Osteocyte (in vitro differentiated cells): ENCODE data around the gene RFX2. TPM values are rescaled to one million over a fixed set of nuclear protein-coding genes. Genes with fewer than 3 reads are reported as not detected.
"Not testable (repeated sequence)": the region's sequence is repeated elsewhere in the genome, so short reads cannot be mapped to it uniquely, and the experiment has no call there.

Experiments
- DNase-seq: peaks from one replicate; pipeline ENCODE4 v3.0.0; 2021; ENCODE audit warnings: mixed read lengths; ENCODE audit not compliant: unreplicated experiment; ENCODE audit errors: extremely low spot score
- H3K27ac Mint-ChIP-seq: one replicate; pipeline ENCODE4 v1.8.0; 2021; ENCODE audit warnings: mild to moderate bottlenecking, mixed read lengths; ENCODE audit not compliant: unreplicated experiment
- H3K27me3 Mint-ChIP-seq: one replicate; pipeline ENCODE4 v1.8.0; 2021; ENCODE audit warnings: mixed read lengths; ENCODE audit not compliant: unreplicated experiment
- H3K36me3 Mint-ChIP-seq: one replicate; pipeline ENCODE4 v1.8.0; 2021; ENCODE audit warnings: mixed read lengths; ENCODE audit not compliant: unreplicated experiment
- H3K4me1 Mint-ChIP-seq: one replicate; pipeline ENCODE4 v1.8.0; 2021; ENCODE audit warnings: mixed read lengths; ENCODE audit not compliant: unreplicated experiment
- H3K4me3 Mint-ChIP-seq: one replicate; pipeline ENCODE4 v1.8.0; 2021; ENCODE audit warnings: mild to moderate bottlenecking, moderate library complexity, mixed read lengths; ENCODE audit not compliant: unreplicated experiment
- H3K9me3 Mint-ChIP-seq: one replicate; pipeline ENCODE4 v1.8.0; 2021; ENCODE audit warnings: mixed read lengths; ENCODE audit not compliant: unreplicated experiment
- total RNA-seq: library from RNA; stranded (reverse); gene quantifications from 2 replicates; pipeline ENCODE4 v1.2.1, GENCODE V29; 2021
- TF ChIP-seq, protein P1 (sequence below): fragments of 200-600 bp; sonication (generic); IDR thresholded peaks from 2 replicates; pipeline ENCODE4 v1.5.0; 2021; ENCODE audit warnings: antibody characterized with exemption, mild to moderate bottlenecking, moderate library complexity

The RFX2 gene
- total RNA-seq, 1 donor from 2014 or later = 5.3 TPM

DNA sequence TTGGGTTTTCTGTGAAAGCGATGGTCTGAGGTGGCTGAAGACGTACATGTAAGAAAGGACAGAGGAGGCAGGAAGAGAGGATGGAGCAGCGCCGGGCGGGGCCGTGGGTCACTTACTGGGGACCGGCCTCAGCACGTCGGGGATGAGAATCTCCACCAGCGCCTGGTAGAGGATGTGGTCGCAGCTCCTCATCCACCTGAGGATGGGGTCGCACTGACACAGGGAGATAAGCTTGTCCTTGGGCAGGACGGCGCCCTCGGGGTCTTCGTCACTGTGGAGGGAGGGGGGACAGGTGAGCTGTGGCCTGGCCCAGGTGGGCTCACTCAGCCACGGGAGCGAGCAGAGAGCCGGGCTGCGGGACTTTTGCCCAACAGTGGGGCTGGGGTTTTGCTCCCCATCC is 103.4 kb downstream of the RFX2 start:
- Mint-ChIP-seq H3K4me1 (peaks cover under 1% of the 10 kb centered on the region), H3K4me3 (no peak overlapping the region), H3K27me3 (no peaks in the 10 kb centered on the region), H3K36me3 (no peaks in the 10 kb centered on the region), H3K27ac (no peak overlapping the region), H3K9me3 (no peaks in the 10 kb centered on the region)
- TF ChIP-seq, protein P1, sequence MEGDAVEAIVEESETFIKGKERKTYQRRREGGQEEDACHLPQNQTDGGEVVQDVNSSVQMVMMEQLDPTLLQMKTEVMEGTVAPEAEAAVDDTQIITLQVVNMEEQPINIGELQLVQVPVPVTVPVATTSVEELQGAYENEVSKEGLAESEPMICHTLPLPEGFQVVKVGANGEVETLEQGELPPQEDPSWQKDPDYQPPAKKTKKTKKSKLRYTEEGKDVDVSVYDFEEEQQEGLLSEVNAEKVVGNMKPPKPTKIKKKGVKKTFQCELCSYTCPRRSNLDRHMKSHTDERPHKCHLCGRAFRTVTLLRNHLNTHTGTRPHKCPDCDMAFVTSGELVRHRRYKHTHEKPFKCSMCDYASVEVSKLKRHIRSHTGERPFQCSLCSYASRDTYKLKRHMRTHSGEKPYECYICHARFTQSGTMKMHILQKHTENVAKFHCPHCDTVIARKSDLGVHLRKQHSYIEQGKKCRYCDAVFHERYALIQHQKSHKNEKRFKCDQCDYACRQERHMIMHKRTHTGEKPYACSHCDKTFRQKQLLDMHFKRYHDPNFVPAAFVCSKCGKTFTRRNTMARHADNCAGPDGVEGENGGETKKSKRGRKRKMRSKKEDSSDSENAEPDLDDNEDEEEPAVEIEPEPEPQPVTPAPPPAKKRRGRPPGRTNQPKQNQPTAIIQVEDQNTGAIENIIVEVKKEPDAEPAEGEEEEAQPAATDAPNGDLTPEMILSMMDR = no peak
- DNase-seq = no peak

DNA sequence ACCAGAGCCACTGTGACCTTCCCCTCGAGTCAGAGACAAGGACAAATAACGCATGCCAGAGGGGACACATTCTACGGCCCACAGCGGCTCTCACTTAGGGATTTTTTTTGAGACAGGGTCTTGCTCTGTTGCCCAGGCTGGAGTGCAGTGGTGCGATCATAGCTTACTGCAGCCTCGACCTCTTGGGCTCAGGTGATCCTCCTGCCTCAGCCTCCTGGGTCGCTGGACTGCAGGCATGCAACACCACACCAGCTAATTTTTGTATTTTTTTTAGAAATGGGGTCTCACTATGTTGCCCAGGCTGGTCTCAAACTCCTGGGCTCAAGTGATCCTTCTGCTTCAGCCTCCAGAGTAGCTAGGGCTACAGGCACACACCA is 104.2 kb downstream of the RFX2 start:
- not testable (repeated sequence) for H3K4me1 Mint-ChIP-seq, H3K9me3 Mint-ChIP-seq, H3K27me3 Mint-ChIP-seq, H3K36me3 Mint-ChIP-seq, H3K4me3 Mint-ChIP-seq, DNase-seq, H3K27ac Mint-ChIP-seq

DNA sequence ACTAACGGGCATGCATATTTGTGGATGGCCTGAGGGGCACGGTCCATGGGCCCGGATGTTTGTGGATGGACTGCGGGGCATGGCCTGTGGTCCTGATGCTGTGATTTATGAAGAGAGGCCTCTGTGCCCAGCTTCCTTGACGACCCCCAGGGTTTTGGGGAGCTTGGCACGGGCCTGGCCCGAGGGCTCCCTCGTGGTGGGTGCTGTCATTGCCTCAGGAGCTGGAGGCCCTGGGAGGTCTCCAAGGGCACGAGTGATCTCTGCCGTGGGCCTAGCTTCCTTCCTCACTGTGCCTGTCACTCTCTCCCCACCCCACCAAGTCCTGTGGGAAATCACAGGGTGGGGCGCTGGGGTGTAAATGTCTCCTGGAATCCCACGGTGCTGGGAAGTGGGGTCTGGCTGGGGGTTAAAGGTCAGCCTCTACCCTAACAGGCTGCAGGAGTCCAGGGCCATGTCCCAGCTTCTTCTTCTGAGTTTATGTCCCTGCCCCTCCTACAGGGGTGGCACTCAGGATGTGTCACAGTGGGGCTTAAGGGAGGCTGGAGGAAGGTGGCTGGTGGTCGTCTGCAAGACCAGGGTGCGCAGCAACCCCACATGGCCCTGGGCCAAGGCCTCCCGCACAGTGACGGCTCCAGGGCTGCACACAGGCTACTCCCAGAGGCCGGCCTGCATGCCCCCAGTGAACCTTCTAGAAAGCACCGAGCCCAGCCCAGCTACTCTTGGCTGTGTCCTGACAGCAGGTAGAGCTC is 104.8 kb downstream of the RFX2 start:
- H3K4me1 Mint-ChIP-seq = no peaks in the 10 kb centered on the region
- H3K27me3 Mint-ChIP-seq = no peaks in the 10 kb centered on the region
- H3K36me3 Mint-ChIP-seq = no peaks in the 10 kb centered on the region
- no peak for DNase-seq
- TF ChIP-seq, protein P1 = no peak
- H3K4me3 Mint-ChIP-seq = no peak overlapping the region
- H3K9me3 Mint-ChIP-seq = no peaks in the 10 kb centered on the region
- no peak overlapping the region for H3K27ac Mint-ChIP-seq

DNA sequence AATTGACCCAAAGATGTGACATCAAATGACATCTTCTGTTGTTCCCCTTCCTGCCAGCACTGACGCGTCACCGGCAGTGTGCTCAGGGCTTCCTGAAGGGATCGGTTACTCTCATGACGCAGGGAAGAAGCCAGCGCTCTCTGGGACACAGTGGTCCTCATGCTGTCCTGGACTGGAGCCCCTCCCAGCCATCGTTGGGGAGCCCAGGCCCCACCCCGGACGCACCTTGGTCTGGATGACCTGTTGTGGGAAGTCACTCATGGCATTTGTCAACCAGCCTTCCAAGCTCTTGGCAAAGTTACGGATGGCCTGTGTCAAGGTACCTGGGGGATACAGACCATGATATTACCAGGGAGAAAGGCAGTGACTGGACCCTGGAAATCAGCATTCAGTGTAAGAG is 106.3 kb downstream of the RFX2 start:
- H3K36me3 Mint-ChIP-seq = no peaks in the 10 kb centered on the region
- no peak for DNase-seq
- TF ChIP-seq, protein P1 = no peak
- no peaks in the 10 kb centered on the region for H3K4me1 Mint-ChIP-seq
- H3K4me3 Mint-ChIP-seq = no peak overlapping the region
- H3K9me3 Mint-ChIP-seq = no peaks in the 10 kb centered on the region
- no peaks in the 10 kb centered on the region for H3K27me3 Mint-ChIP-seq
- H3K27ac Mint-ChIP-seq = no peak overlapping the region

DNA sequence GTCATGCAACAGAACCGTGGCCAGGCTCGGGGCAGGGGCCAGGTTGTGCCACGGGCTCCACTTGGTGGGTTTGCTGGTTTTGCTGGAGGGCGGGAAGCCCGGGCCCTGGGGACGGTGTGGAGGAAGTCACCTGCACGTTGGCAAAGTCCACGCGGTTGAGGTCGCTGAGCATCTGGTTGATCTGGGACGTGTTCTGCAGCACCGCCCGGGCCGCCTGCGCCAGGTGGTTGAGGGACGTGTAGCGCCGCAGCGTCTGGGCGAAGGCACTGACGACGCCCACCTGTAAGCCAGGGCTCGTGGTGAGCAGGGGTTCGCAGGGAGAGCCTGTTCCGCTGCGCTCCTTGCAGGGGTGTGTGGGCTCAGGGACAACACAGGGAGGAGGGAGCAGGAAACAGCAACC is 107.7 kb downstream of the RFX2 start:
- no peak overlapping the region for H3K27ac Mint-ChIP-seq
- H3K4me3 Mint-ChIP-seq = no peak overlapping the region
- no peaks in the 10 kb centered on the region for H3K9me3 Mint-ChIP-seq
- DNase-seq = no peak
- H3K4me1 Mint-ChIP-seq = no peaks in the 10 kb centered on the region
- TF ChIP-seq, protein P1 = no peak
- no peaks in the 10 kb centered on the region for H3K27me3 Mint-ChIP-seq
- no peaks in the 10 kb centered on the region for H3K36me3 Mint-ChIP-seq
